Measurements from ENCODE around the gene NT5C3B.

NT5C3B gene

DNA sequence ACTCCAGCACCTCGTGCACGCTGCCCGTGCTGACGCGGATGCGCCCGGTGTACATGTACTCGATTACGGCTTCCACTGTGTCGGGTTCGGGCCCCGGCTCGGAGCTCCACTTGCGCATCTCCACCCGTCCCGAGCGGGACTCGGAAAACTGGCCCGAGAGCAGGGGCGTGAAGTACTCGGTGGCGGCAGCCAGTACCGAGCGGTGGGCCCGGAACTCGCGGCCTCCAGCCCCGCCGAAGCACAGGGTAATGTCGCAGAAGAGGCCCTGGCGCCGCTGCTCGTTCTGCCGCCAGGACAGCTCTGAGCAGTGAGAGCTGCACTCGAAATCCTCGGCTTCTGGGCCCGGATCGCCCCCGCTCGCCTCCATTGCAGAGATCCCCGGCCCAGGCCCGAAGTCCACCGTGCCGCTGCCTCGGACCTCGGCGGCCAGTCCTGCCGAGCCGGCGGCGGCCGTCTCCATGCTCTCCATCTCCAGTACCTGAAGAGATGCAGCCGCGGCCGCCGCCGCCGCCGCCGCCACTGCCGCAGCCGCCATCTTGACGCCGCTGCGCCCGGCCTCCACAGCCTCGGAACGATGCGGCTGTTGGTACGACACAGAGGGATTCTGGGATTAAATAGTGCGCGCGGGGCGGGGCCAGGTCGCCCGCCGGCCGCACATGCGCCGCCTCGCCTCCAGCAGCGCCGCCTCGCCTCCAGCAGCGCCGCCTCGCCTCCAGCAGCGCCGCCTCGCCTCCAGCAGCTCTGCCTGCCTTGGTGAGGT is 29.0 kb upstream of the NT5C3B start, which contains the start of gene KLHL11:
TSS of gene KLHL11 (minus strand) at position 588 of the 760 bp plus-strand sequence. CDS start at position 535, 53 bp downstream.
- DNase-seq (ENCODE audit: low read depth in 1 of 2, low spot score in 1 of 2): peak; percentile 64 to 88
- Histone ChIP-seq H3K27ac (replicated peaks) (peak within 1 kb of the TSS; percentile 77), H3K4me3 (replicated peaks; ENCODE audit: insufficient read depth, low read length) (peak within 1 kb of the TSS; percentile 97), H3K27me3 (ENCODE audit: insufficient read depth, poor library complexity, severe bottlenecking) (no peaks in the 10 kb centered on the region)
- TF ChIP-seq CTCF (IDR thresholded peaks at IDR 0.05; ENCODE audit: insufficient read depth, low read length) (no peak), POLR2AphosphoS5 (IDR thresholded peaks at IDR 0.05; ENCODE audit: low read depth) (peak; percentile 63; the same call in 1 of the 2 replicates), GABPA (IDR thresholded peaks at IDR 0.05; ENCODE audit: low read depth) (no peak), SPI1 (IDR thresholded peaks at IDR 0.05; ENCODE audit: borderline replicate concordance, low read depth) (no peak)
- TF ChIP-seq, protein P1, sequence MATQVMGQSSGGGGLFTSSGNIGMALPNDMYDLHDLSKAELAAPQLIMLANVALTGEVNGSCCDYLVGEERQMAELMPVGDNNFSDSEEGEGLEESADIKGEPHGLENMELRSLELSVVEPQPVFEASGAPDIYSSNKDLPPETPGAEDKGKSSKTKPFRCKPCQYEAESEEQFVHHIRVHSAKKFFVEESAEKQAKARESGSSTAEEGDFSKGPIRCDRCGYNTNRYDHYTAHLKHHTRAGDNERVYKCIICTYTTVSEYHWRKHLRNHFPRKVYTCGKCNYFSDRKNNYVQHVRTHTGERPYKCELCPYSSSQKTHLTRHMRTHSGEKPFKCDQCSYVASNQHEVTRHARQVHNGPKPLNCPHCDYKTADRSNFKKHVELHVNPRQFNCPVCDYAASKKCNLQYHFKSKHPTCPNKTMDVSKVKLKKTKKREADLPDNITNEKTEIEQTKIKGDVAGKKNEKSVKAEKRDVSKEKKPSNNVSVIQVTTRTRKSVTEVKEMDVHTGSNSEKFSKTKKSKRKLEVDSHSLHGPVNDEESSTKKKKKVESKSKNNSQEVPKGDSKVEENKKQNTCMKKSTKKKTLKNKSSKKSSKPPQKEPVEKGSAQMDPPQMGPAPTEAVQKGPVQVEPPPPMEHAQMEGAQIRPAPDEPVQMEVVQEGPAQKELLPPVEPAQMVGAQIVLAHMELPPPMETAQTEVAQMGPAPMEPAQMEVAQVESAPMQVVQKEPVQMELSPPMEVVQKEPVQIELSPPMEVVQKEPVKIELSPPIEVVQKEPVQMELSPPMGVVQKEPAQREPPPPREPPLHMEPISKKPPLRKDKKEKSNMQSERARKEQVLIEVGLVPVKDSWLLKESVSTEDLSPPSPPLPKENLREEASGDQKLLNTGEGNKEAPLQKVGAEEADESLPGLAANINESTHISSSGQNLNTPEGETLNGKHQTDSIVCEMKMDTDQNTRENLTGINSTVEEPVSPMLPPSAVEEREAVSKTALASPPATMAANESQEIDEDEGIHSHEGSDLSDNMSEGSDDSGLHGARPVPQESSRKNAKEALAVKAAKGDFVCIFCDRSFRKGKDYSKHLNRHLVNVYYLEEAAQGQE (IDR thresholded peaks at IDR 0.05; ENCODE audit: insufficient replicate concordance, low read depth): peak; percentile 61

DNA sequence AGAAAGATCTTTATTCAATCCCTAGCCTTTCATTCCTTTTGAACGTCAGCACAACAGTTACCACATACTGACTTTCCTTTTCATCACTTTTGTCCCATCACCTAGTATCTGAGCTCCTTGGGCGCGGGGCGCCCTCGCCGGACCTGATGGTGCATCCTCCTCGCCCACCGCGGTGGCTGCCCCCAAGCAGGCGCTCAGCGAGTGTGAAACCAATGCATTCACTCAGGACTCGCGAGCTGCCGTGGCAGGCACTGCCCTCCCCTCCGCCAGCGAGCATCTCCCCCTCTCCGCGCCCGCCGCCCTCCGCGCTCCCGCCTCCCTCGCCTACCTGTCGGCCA is 28.4 kb upstream of the NT5C3B start:
- TF ChIP-seq SPI1 (IDR thresholded peaks at IDR 0.05; ENCODE audit: borderline replicate concordance, low read depth) (no peak), GABPA (IDR thresholded peaks at IDR 0.05; ENCODE audit: low read depth) (no peak), CTCF (IDR thresholded peaks at IDR 0.05; ENCODE audit: insufficient read depth, low read length) (no peak), POLR2AphosphoS5 (IDR thresholded peaks at IDR 0.05; ENCODE audit: low read depth) (no peak)
- TF ChIP-seq, protein P1 (IDR thresholded peaks at IDR 0.05; ENCODE audit: insufficient replicate concordance, low read depth): no peak
- DNase-seq (ENCODE audit: low read depth in 1 of 2, low spot score in 1 of 2): no peak
- Histone ChIP-seq H3K4me3 (replicated peaks; ENCODE audit: insufficient read depth, low read length) (peak overlapping the region; percentile 97), H3K27me3 (ENCODE audit: insufficient read depth, poor library complexity, severe bottlenecking) (no peaks in the 10 kb centered on the region), H3K27ac (replicated peaks) (peak overlapping the region; percentile 77)

DNA sequence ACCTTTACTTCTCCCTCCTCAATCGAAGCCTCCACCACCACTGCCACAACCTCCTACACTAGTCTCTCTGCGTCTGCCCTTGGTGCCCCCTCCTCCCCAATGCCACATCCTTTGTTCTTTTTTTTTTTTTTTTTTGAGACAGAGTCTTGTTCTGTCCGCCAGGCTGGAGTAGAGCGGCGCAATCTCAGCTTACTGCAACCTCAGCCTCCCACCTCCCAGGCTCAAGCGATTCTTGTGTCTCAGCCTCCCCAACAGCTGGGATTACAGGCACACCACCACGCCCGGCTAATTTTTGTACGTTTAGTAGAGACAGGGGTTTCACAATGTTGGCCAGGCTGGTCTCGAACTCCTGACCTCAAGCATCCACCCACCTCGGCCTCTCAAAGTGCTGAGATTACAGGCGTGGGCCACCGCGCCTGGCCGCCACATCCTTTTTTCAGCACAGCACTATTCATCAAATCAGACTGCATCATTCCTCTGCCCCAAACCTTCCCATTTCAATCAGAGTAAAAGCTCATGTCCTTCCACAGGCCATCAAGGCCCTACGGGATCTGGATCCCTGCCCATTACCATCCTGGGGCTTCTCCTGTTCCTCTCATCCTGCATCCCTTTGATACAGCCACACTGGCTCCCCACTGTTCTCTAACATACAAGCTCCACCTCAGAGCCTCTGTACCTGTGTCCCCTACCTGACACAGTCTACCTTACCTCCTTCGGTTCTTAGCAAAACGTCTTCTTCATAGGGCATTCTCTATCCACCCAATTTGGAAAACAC is 27.2 kb upstream of the NT5C3B start:
- Histone ChIP-seq H3K27me3 (ENCODE audit: insufficient read depth, poor library complexity, severe bottlenecking) (no peaks in the 10 kb centered on the region), H3K27ac (replicated peaks) (no peak overlapping the region), H3K4me3 (replicated peaks; ENCODE audit: insufficient read depth, low read length) (no peak overlapping the region)
- no peak for DNase-seq (ENCODE audit: low read depth in 1 of 2, low spot score in 1 of 2)
- no peak for TF ChIP-seq SPI1 (IDR thresholded peaks at IDR 0.05; ENCODE audit: borderline replicate concordance, low read depth)
- TF ChIP-seq, protein P1 (IDR thresholded peaks at IDR 0.05; ENCODE audit: insufficient replicate concordance, low read depth): no peak
- no peak for TF ChIP-seq CTCF (IDR thresholded peaks at IDR 0.05; ENCODE audit: insufficient read depth, low read length)
- no peak for TF ChIP-seq POLR2AphosphoS5 (IDR thresholded peaks at IDR 0.05; ENCODE audit: low read depth)
- TF ChIP-seq GABPA (IDR thresholded peaks at IDR 0.05; ENCODE audit: low read depth): no peak

Data from HL-60 (cell line).